H9 (cell line): ENCODE results near the gene DERA. TPM values are rescaled to one million over a fixed set of nuclear protein-coding genes. Genes with fewer than 3 reads are reported as not detected.

Source experiments
- DNase-seq: peaks from one replicate; pipeline ENCODE4 v3.0.0-alpha.2; 2017
- H2AFZ ChIP-seq: one replicate; pipeline ENCODE4 v1.6.1; 2013; ENCODE audit warnings: mild to moderate bottlenecking, low read length, control low read depth, moderate library complexity
- H2AK5ac ChIP-seq: 2 replicates; pipeline ENCODE4 v1.6.1; 2013; ENCODE audit warnings: low read length, control low read depth, mixed read lengths; ENCODE audit not compliant: insufficient read length
- H2BK120ac ChIP-seq: one replicate; pipeline ENCODE4 v1.6.1; 2013; ENCODE audit warnings: low read depth, mild to moderate bottlenecking, low read length, control low read depth, inconsistent platforms; ENCODE audit not compliant: poor library complexity, severe bottlenecking
- H2BK12ac ChIP-seq: 2 replicates; pipeline ENCODE4 v1.6.1; 2013; ENCODE audit warnings: low read length, control low read depth, mixed read lengths, low read depth; ENCODE audit not compliant: insufficient read length
- H2BK15ac ChIP-seq: 2 replicates; pipeline ENCODE4 v1.6.1; 2013; ENCODE audit warnings: low read depth, low read length, control low read depth
- H2BK20ac ChIP-seq: one replicate; pipeline ENCODE4 v1.6.1; 2013; ENCODE audit warnings: low read depth, mild to moderate bottlenecking, low read length, control low read depth, inconsistent platforms; ENCODE audit not compliant: poor library complexity, severe bottlenecking
- H2BK5ac ChIP-seq: 2 replicates; pipeline ENCODE4 v1.6.1; 2013; ENCODE audit warnings: low read length, control low read depth, mixed read lengths; ENCODE audit not compliant: insufficient read length
- H3K14ac ChIP-seq: 2 replicates; pipeline ENCODE4 v1.6.1; 2013; ENCODE audit warnings: low read length, control low read depth; ENCODE audit not compliant: insufficient read depth
- H3K18ac ChIP-seq: 2 replicates; pipeline ENCODE4 v1.6.1; 2013; ENCODE audit warnings: low read depth, mild to moderate bottlenecking, mixed read lengths, low read length, control low read depth; ENCODE audit not compliant: insufficient read length
- H3K23ac ChIP-seq: 2 replicates; pipeline ENCODE4 v1.6.1; 2013; ENCODE audit warnings: low read length, control low read depth, mixed read lengths, low read depth; ENCODE audit not compliant: insufficient read length
- H3K23me2 ChIP-seq: 2 replicates; pipeline ENCODE4 v1.6.1; 2013; ENCODE audit warnings: low read depth, mild to moderate bottlenecking, mixed read lengths, low read length, control low read depth; ENCODE audit not compliant: insufficient read length, poor library complexity, severe bottlenecking
- H3K27ac ChIP-seq: 2 replicates; pipeline ENCODE4 v1.5.1; 2013; ENCODE audit warnings: low read length, control low read depth, mixed read lengths, low read depth; ENCODE audit not compliant: insufficient read length
- H3K27me3 ChIP-seq: 2 replicates; pipeline ENCODE4 v1.6.1; 2013; ENCODE audit warnings: low read length, control low read depth, inconsistent platforms; ENCODE audit not compliant: insufficient read depth
- H3K4ac ChIP-seq: 2 replicates; pipeline ENCODE4 v1.6.1; 2013; ENCODE audit warnings: low read depth, mild to moderate bottlenecking, control low read depth, inconsistent platforms, low read length, moderate library complexity
- H3K4me1 ChIP-seq: 2 replicates; pipeline ENCODE4 v1.6.1; 2013; ENCODE audit warnings: low read length, control low read depth, inconsistent platforms; ENCODE audit not compliant: insufficient read depth
- H3K4me2 ChIP-seq: 2 replicates; pipeline ENCODE4 v1.6.1; 2013; ENCODE audit warnings: low read length, control low read depth, mixed read lengths; ENCODE audit not compliant: insufficient read length, insufficient read depth
- H3K56ac ChIP-seq: 2 replicates; pipeline ENCODE4 v1.6.1; 2013; ENCODE audit warnings: low read depth, mild to moderate bottlenecking, mixed read lengths, low read length, control low read depth; ENCODE audit not compliant: insufficient read length
- H3K79me1 ChIP-seq: 2 replicates; pipeline ENCODE4 v1.6.1; 2013; ENCODE audit warnings: low read depth, mild to moderate bottlenecking, moderate library complexity, low read length, control low read depth, inconsistent platforms; ENCODE audit not compliant: insufficient read depth, poor library complexity, severe bottlenecking
- H3K79me2 ChIP-seq: 2 replicates; pipeline ENCODE4 v1.6.1; 2013; ENCODE audit warnings: low read length, control low read depth, inconsistent platforms; ENCODE audit not compliant: insufficient read depth
- H3K9ac ChIP-seq: 2 replicates; pipeline ENCODE4 v1.6.1; 2013; ENCODE audit warnings: low read length, control low read depth, mixed read lengths; ENCODE audit not compliant: insufficient read length; ENCODE audit errors: extremely low read depth
- H3K9me3 ChIP-seq: one replicate; pipeline ENCODE4 v1.6.1; 2013; ENCODE audit warnings: low read depth, low read length, inconsistent platforms; ENCODE audit not compliant: control insufficient read depth
- H3T11ph ChIP-seq: one replicate; pipeline ENCODE4 v1.6.1; 2013; ENCODE audit warnings: mild to moderate bottlenecking, low read length, control low read depth, inconsistent platforms
- H4K20me1 ChIP-seq: one replicate; pipeline ENCODE4 v1.6.1; 2013; ENCODE audit not compliant: control insufficient read depth, insufficient read length, insufficient read depth
- H4K5ac ChIP-seq: 2 replicates; pipeline ENCODE4 v1.6.1; 2013; ENCODE audit warnings: low read depth, mild to moderate bottlenecking, mixed read lengths, low read length, control low read depth; ENCODE audit not compliant: insufficient read length
- H4K8ac ChIP-seq: replicated peaks from 2 replicates; pipeline ENCODE4 v1.6.1; 2013; ENCODE audit warnings: low read length, control low read depth, mixed read lengths, low read depth; ENCODE audit not compliant: insufficient read length
- H4K91ac ChIP-seq: 2 replicates; pipeline ENCODE4 v1.6.1; 2013; ENCODE audit warnings: low read depth, mild to moderate bottlenecking, moderate library complexity, mixed read lengths, low read length, control low read depth; ENCODE audit not compliant: insufficient read length
- H3K27ac Mint-ChIP-seq, 3 experiments: 2 replicates in 2 of 3; 3 replicates in 1 of 3; pipeline ENCODE4 v1.8.0; 2020 to 2021; ENCODE audit warnings: mixed read lengths in 3 of 3, mild to moderate bottlenecking in 1 of 3, moderate library complexity in 1 of 3
- H3K27me3 Mint-ChIP-seq: 2 replicates; pipeline ENCODE4 v1.8.0; 2021; ENCODE audit warnings: low read depth, mild to moderate bottlenecking, moderate library complexity, mixed read lengths
- H3K36me3 Mint-ChIP-seq, 3 experiments: 2 replicates in 2 of 3; 3 replicates in 1 of 3; pipeline ENCODE4 v1.8.0; 2020 to 2021; ENCODE audit warnings: low read depth in 3 of 3, mixed read lengths in 3 of 3; ENCODE audit not compliant: insufficient read depth in 1 of 3
- H3K4me1 Mint-ChIP-seq, 2 experiments: 2 replicates each; pipeline ENCODE4 v1.8.0; 2020; ENCODE audit warnings: mixed read lengths in 2 of 2
- H3K4me3 Mint-ChIP-seq, 2 experiments: 2 replicates in 1 of 2; 3 replicates in 1 of 2; pipeline ENCODE4 v1.8.0; 2020 to 2021; ENCODE audit warnings: mild to moderate bottlenecking in 2 of 2, mixed read lengths in 2 of 2, moderate library complexity in 1 of 2
- H3K9me3 Mint-ChIP-seq, 2 experiments: 2 replicates in 1 of 2; 3 replicates in 1 of 2; pipeline ENCODE4 v1.8.0; 2020; ENCODE audit warnings: mild to moderate bottlenecking in 2 of 2, mixed read lengths in 2 of 2, moderate library complexity in 1 of 2
- WGBS: extraction: QIAGEN DNeasy Blood & Tissue Kit; methylation state at CpG from one replicate; pipeline ENCODE4 v1.1.7; 2013; ENCODE audit warnings: missing lambda C conversion rate, low lambda C conversion rate, mixed read lengths; ENCODE audit not compliant: insufficient read length; ENCODE audit errors: extremely low coverage; 5-methylcytosine and 5-hydroxymethylcytosine counted together
- total RNA-seq: library from RNA; stranded (reverse); gene quantifications from 2 replicates; pipeline ENCODE4 v1.2.1, GENCODE V29; 2021
- TF ChIP-seq, protein P1 (sequence below): fragments of 200-600 bp; sonication (generic); conservative IDR thresholded peaks from 3 replicates; pipeline ENCODE4 v1.8.0; 2021; ENCODE audit warnings: antibody characterized with exemption, mild to moderate bottlenecking

The DERA gene
- total RNA-seq, 1 experiment from 2014 or later, result 20.9 TPM

DNA sequence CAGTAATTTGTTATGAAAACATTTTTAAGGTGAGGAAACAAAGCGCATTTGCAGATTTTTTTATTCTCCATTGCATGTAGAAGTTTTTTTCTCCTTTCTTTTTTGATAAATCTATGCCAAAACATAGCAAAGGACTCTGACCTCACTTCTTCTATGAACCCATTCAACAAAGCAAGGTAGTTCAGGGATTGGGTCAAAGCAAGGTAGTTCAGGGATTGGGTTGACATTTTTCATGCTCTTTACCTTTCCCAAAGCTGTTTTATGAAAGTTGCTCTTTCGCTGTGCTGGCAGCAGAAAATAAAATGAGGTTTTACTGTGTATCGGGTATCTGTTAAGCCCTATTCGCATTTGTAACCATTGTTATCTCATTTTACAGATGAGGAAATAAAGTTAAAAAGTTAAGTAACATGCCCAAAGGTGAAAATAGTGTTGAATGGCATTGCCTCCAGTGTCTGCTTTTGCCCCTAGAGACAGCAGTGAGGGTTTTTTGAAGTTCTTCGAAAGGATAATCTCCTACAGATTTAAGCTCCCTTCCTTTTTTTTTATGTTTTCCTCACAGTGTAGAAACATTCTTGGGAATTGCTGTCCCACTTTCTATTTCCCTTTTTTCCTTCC, 18.4 kb upstream of the DERA start:
- H3K27ac ChIP-seq, result no peak overlapping the region

More for the DNA sequence above, 18.4 kb upstream of the DERA start:
- Histone ChIP-seq H4K20me1 (no peaks in the 10 kb centered on the region), H3T11ph (no peak overlapping the region), H2BK5ac (no peak overlapping the region), H3K4me2 (no peak overlapping the region), H3K27me3 (no peaks in the 10 kb centered on the region), H3K4me1 (no peaks in the 10 kb centered on the region), H3K9ac (no peak overlapping the region), H3K14ac (no peak overlapping the region), H2BK12ac (no peak overlapping the region), H3K79me2 (no peaks in the 10 kb centered on the region), H3K18ac (no peak overlapping the region), H3K23ac (no peak overlapping the region), H2AK5ac (no peak overlapping the region), H3K23me2 (no peaks in the 10 kb centered on the region), H2BK20ac (no peak overlapping the region), H4K91ac (no peak overlapping the region), H2BK120ac (no peak overlapping the region), H2BK15ac (no peak overlapping the region), H3K9me3 (no peaks in the 10 kb centered on the region), H3K4ac (no peak overlapping the region), H4K8ac (no peak overlapping the region), H4K5ac (no peak overlapping the region), H3K56ac (no peak overlapping the region), H3K79me1 (no peaks in the 10 kb centered on the region), H2AFZ (no peak overlapping the region)
- Mint-ChIP-seq H3K4me1 (no peaks in the 10 kb centered on the region), H3K27me3 (no peaks in the 10 kb centered on the region), H3K27ac (peak overlapping the region in 1 of 3 experiments; percentile 12; a peak in 1 of 7 replicates), H3K9me3 (no peaks in the 10 kb centered on the region), H3K4me3 (no peak overlapping the region), H3K36me3 (peaks cover 12 to 61% (median 52%) of the 10 kb centered on the region in 3 experiments; a peak in 6 of 7 replicates)
- TF ChIP-seq, protein P1, sequence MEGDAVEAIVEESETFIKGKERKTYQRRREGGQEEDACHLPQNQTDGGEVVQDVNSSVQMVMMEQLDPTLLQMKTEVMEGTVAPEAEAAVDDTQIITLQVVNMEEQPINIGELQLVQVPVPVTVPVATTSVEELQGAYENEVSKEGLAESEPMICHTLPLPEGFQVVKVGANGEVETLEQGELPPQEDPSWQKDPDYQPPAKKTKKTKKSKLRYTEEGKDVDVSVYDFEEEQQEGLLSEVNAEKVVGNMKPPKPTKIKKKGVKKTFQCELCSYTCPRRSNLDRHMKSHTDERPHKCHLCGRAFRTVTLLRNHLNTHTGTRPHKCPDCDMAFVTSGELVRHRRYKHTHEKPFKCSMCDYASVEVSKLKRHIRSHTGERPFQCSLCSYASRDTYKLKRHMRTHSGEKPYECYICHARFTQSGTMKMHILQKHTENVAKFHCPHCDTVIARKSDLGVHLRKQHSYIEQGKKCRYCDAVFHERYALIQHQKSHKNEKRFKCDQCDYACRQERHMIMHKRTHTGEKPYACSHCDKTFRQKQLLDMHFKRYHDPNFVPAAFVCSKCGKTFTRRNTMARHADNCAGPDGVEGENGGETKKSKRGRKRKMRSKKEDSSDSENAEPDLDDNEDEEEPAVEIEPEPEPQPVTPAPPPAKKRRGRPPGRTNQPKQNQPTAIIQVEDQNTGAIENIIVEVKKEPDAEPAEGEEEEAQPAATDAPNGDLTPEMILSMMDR, result no peak; the same call in 2 of the 3 replicates
- WGBS, result no CpG with 5 or more reads among the region's 5 CpGs
- no peak for DNase-seq
